Endothelial cell (in vitro differentiated cells): ENCODE results near the gene IFFO2. TPM values are rescaled to one million over a fixed set of nuclear protein-coding genes. Genes with fewer than 3 reads are reported as not detected.

Experiments used
- DNase-seq: peaks from one replicate; pipeline ENCODE4 v3.0.0; 2021; ENCODE audit warnings: low spot score
- H3K27ac Mint-ChIP-seq: one replicate; pipeline ENCODE4 v1.8.0; 2021; ENCODE audit warnings: mixed read lengths, inconsistent platforms; ENCODE audit not compliant: unreplicated experiment
- H3K27me3 Mint-ChIP-seq: one replicate; pipeline ENCODE4 v1.8.0; 2021; ENCODE audit warnings: mild to moderate bottlenecking, moderate library complexity, mixed read lengths, inconsistent platforms; ENCODE audit not compliant: unreplicated experiment
- H3K36me3 Mint-ChIP-seq: one replicate; pipeline ENCODE4 v1.8.0; 2021; ENCODE audit warnings: mild to moderate bottlenecking, low read depth, mixed read lengths, inconsistent platforms; ENCODE audit not compliant: unreplicated experiment
- H3K4me1 Mint-ChIP-seq: one replicate; pipeline ENCODE4 v1.8.0; 2021; ENCODE audit warnings: mild to moderate bottlenecking, mixed read lengths, inconsistent platforms; ENCODE audit not compliant: unreplicated experiment
- H3K4me3 Mint-ChIP-seq: one replicate; pipeline ENCODE4 v1.8.0; 2021; ENCODE audit warnings: mild to moderate bottlenecking, mixed read lengths, inconsistent platforms; ENCODE audit not compliant: unreplicated experiment
- H3K9me3 Mint-ChIP-seq: one replicate; pipeline ENCODE4 v1.8.0; 2021; ENCODE audit warnings: mixed read lengths, inconsistent platforms; ENCODE audit not compliant: unreplicated experiment
- CTCF ChIP-seq: fragments of 200-600 bp; sonication (generic); IDR thresholded peaks from one replicate; pipeline ENCODE4 v1.5.0; 2021; ENCODE audit warnings: antibody characterized with exemption; ENCODE audit not compliant: unreplicated experiment
- total RNA-seq: library from RNA; stranded (reverse); fragmentation: NEBNext Ultra II Directional; extraction: Animal tissue kit (Norgen Biotek cat#: 25700); gene quantifications from one replicate; pipeline ENCODE4 v1.2.1, GENCODE V29; 2021; ENCODE audit not compliant: unreplicated experiment

Gene IFFO2
- total RNA-seq, 1 donor from 2014 or later = 16.7 TPM

DNA sequence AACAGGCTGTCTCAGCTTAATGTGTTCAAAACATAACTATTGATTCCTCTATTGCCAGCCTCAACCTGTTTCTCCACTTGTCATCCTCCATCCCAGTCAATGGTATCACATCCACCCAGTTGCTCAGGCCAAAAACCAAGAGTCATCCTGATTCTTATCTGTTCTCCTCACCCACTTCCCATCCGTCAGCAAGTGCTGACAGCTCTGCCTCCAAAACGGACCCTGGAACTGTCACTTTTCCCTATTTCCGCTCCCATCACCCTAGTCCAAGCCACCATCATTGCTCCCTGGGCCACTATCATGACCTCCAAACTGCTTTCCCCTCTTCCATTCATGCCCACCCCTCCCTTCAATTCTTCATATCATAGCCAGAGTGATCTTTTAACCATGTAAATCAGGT lies 36.2 kb upstream of the IFFO2 start:
- Mint-ChIP-seq H3K4me3 (no peak overlapping the region), H3K4me1 (peaks cover 3% of the 10 kb centered on the region), H3K27ac (no peak overlapping the region), H3K9me3 (no peaks in the 10 kb centered on the region), H3K27me3 (no peaks in the 10 kb centered on the region), H3K36me3 (no peaks in the 10 kb centered on the region)
- no peak for TF ChIP-seq CTCF
- no peak for DNase-seq

- no peak for DNase-seq
- no peak overlapping the region for H3K27ac Mint-ChIP-seq
- no peaks in the 10 kb centered on the region for H3K27me3 Mint-ChIP-seq
- no peaks in the 10 kb centered on the region for H3K9me3 Mint-ChIP-seq
- H3K4me3 Mint-ChIP-seq = no peak overlapping the region
- TF ChIP-seq CTCF = no peak
- H3K36me3 Mint-ChIP-seq = no peaks in the 10 kb centered on the region
- H3K4me1 Mint-ChIP-seq = peaks cover 3% of the 10 kb centered on the region
These were observed 35.1 kb upstream of the IFFO2 start for GRCh38 chr1:18991585-18991984.

DNA sequence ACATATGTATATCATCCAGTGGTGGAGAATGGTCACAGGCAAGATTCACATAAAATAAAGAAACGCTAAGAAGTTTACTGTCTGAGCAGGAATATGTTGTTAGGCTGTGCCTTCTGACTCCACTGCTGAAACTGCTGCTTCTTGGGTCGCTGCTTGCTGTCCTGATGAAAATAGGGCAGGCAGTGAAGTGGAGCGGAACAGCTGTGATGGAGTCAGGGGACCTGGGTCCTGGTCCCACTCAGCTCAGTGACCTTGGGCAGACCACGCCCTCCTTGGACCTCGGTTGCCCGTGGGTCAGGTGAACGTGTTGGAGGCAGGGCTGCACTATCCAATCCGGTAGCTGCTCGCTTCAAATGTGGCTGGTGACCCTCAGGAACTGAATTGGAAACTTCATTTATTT lies 33.4 kb upstream of the IFFO2 start:
- Mint-ChIP-seq H3K36me3 (no peaks in the 10 kb centered on the region), H3K27me3 (no peaks in the 10 kb centered on the region), H3K4me3 (no peak overlapping the region), H3K9me3 (no peaks in the 10 kb centered on the region), H3K27ac (no peak overlapping the region), H3K4me1 (peaks cover 3% of the 10 kb centered on the region)
- TF ChIP-seq CTCF = no peak
- DNase-seq = no peak

DNA sequence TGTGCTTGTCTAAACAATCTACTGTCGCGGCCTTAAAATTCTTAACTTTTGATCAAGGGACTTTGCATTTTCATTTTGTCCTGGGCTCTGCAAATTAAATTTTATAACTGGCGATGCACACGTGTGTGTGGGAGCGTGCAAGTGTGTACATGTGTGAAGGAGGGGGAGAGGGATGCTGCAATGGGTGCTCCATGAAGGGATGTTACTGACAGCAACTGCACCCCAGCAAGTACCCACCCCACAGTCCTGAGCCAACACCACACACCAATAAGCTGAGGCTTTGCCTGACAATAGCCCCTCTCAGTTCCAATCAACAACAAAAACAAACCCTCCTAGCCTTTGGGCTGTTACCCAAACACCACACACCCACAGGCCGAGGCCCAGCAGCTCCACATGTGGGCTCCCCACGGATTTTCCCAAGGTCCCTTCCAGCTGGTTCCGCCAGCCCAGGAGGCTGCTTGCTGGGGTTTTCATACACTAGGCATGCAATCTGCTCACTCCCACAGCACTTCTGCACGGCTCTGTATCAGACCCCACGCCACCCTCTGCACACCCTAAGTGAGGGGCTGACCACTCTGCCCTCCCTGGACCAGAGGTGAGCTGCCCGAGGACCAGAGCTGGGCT lies 32.8 kb upstream of the IFFO2 start:
- Mint-ChIP-seq H3K27me3 (no peaks in the 10 kb centered on the region), H3K27ac (no peak overlapping the region), H3K9me3 (no peaks in the 10 kb centered on the region), H3K4me3 (no peak overlapping the region), H3K4me1 (peaks cover 3% of the 10 kb centered on the region), H3K36me3 (no peaks in the 10 kb centered on the region)
- no peak for TF ChIP-seq CTCF
- DNase-seq = no peak

- H3K27me3 Mint-ChIP-seq = peaks cover 1% of the 10 kb centered on the region
- H3K4me3 Mint-ChIP-seq = no peak overlapping the region
- no peak for DNase-seq
- no peak overlapping the region for H3K27ac Mint-ChIP-seq
- H3K4me1 Mint-ChIP-seq = no peaks in the 10 kb centered on the region
- TF ChIP-seq CTCF = no peak
- H3K9me3 Mint-ChIP-seq = no peaks in the 10 kb centered on the region
- H3K36me3 Mint-ChIP-seq = no peaks in the 10 kb centered on the region
These were observed 24.8 kb upstream of the IFFO2 start for GRCh38 chr1:18981242-18981641.
